GM18873 (cell line): Measurements from ENCODE around the gene HTT-AS.
"Not testable (repeated sequence)": the region's sequence is repeated elsewhere in the genome, so short reads cannot be mapped to it uniquely, and the experiment has no call there.

Experiments used
- ATAC-seq: cut with Tn5 transposase; IDR thresholded peaks from one replicate; pipeline ENCODE4 v1.9.1; 2021; ENCODE audit warnings: mild to moderate bottlenecking, moderate library complexity, moderate number of reproducible peaks; ENCODE audit not compliant: unreplicated experiment, low FRiP score

The HTT-AS gene

GRCh38 chr4:3074078-3074845 lies at the start of gene HTT-AS, which contains the start of gene HTT:
Gene HTT-AS, minus strand, starts transcription at chr4:3074538.
Gene HTT, plus strand, starts transcription at chr4:3074681. Its CDS starts 145 bp downstream, at chr4:3074826.
- ATAC-seq: peak; percentile 56

GRCh38 chr4:3123181-3123671 lies 48.9 kb upstream of the HTT-AS start:
- no peak for ATAC-seq

GRCh38 chr4:3122081-3122563 lies 47.8 kb upstream of the HTT-AS start:
- no peak for ATAC-seq

GRCh38 chr4:3121596-3121995 lies 47.3 kb upstream of the HTT-AS start:
- no peak for ATAC-seq

- no peak for ATAC-seq
Measured at GRCh38 chr4:3121110-3121509, 46.8 kb upstream of the HTT-AS start.

GRCh38 chr4:3119464-3119863 lies 45.1 kb upstream of the HTT-AS start:
- no peak for ATAC-seq

- no peak for ATAC-seq
Measured at GRCh38 chr4:3118312-3118711, 44.0 kb upstream of the HTT-AS start.

GRCh38 chr4:3116955-3117354 lies 42.6 kb upstream of the HTT-AS start:
- ATAC-seq: no peak

GRCh38 chr4:3115637-3116270 lies 41.4 kb upstream of the HTT-AS start:
- no peak for ATAC-seq

GRCh38 chr4:3114377-3114776 lies 40.0 kb upstream of the HTT-AS start:
- no peak for ATAC-seq

- no peak for ATAC-seq
Measured at GRCh38 chr4:3112609-3113469, 38.5 kb upstream of the HTT-AS start.

- ATAC-seq: no peak
Measured at GRCh38 chr4:3112201-3112600, 37.9 kb upstream of the HTT-AS start.

GRCh38 chr4:3111461-3111860 lies 37.1 kb upstream of the HTT-AS start:
- ATAC-seq: no peak

- ATAC-seq: no peak
Measured at GRCh38 chr4:3108211-3108610, 33.9 kb upstream of the HTT-AS start.

- ATAC-seq: no peak
Measured at GRCh38 chr4:3107691-3108121, 33.4 kb upstream of the HTT-AS start.

- no peak for ATAC-seq
Measured at GRCh38 chr4:3107271-3107670, 32.9 kb upstream of the HTT-AS start.

GRCh38 chr4:3106339-3107186 lies 32.2 kb upstream of the HTT-AS start:
- peak; percentile 77 for ATAC-seq

- no peak for ATAC-seq
Measured at GRCh38 chr4:3098346-3098745, 24.0 kb upstream of the HTT-AS start.

- no peak for ATAC-seq
Measured at GRCh38 chr4:3096202-3096601, 21.9 kb upstream of the HTT-AS start.

GRCh38 chr4:3094701-3095100 lies 20.4 kb upstream of the HTT-AS start:
- not testable (repeated sequence) for ATAC-seq
